HG02981 (cell line): ENCODE measurements around the gene STAP1.

Experiments
- ATAC-seq: cut with Tn5 transposase; IDR thresholded peaks from one replicate; pipeline ENCODE4 v1.9.1; 2021; ENCODE audit warnings: mild to moderate bottlenecking, moderate library complexity; ENCODE audit not compliant: unreplicated experiment

Gene STAP1

DNA sequence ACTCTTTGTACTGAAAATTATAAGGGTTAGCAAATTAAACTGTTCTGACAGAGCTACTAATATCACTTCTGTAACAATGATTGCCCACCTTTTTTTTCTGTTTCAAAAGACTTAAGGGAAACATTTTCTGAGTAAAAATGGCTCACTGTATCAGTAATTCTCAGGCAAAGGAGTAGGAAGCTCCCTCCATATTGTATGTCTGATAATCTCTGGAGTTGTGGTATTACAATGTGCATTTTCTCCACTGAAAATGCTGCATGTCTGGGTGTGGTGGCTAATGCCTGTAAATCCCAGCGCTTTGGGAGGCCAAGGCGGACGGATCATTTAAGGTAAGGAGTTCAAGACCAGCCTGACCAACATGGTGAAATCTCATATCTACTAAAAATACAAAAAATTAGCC is 4.4 kb upstream of the STAP1 start:
- ATAC-seq = no peak

DNA sequence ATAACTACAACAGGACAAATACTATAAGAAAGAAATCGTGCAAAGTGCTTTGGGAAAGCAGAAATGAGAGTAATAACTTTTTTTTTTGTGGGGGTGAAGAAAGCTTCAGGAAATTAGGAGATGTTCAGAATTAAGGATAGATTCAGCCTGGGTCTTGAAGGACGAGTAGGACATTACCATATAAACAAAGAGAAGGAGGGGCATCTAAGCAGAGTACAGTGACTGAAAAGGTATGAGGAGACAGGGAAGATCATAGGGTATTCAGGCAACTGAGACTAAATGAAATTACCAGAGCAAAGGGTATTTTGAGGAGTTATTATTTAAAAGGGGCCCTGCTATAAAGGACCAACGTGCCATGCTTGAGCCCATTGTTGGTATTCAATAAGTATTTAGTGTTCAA is 3.1 kb upstream of the STAP1 start:
- ATAC-seq = no peak

DNA sequence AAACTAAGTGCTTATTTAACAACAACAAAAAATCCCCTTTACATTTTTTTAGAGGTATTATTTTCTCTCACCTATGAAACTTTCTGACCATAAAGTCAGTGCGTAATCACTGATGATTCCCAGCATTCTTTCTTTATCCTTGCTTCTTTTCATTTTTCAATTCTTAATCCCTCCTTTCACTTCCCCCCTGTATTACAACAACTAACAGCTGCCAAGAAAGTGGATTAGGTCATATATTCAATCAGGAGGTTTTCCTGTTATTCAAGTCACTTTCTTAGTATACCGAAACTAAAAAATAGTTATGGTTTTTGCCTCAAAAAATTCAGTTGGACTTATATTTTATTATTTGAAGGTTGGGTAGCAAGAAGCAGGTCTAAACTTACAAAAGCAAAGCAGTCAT is 2.1 kb upstream of the STAP1 start:
- ATAC-seq = no peak

DNA sequence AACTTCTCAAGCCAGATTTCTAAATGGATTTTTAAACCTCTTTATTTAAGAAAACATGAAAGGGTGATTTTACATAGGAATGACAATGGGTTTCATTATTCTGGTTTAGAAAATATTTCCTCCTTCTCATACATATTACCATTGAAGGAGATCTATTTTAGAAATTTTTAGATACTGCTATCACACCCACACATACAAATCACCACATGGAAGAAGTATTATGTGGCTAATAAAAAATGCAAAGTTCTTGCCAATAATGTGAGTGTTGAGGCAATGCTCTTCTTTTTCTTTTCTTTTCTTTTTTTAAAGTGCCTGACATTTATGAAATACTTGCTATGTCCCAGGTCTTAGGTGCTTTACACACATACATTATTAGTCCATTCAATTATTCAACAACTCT is 6.8 kb downstream of the STAP1 start:
- ATAC-seq = no peak

DNA sequence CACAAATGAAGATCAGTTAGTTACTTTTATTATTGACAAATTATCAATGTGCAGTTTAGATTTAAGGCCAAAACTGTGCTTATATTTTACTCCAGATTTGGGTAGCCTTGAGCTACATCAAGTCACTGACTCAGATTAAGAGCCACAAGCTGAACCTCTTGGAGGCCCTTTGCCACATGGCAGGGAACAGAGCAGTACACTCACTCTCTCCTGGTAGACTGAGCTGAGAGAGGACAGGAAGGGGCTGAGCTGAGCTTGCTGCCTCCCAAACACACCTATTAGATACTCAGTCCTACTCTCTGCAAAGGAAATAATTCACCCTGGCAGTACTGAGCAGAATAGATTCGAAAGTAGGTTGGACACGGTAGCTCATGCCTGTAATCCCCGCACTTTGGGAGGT is 7.8 kb downstream of the STAP1 start:
- ATAC-seq = no peak

DNA sequence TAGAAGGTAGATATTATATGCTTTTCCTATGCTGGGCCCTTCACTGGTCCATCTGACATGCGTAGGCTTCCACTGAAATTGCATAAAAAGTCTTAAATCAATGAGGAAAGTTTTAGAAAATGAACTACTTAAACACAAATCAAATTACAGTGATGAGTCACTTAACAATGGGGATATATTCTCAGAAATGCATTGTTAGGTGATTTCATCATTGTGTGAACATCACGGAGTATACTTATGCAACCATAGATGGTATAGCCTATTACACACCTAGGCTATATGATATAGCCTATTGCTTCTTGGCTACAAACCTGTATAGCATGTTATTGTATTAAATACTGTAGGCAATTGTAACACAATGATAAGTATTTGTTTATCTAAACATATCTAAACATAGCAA is 10.3 kb downstream of the STAP1 start:
- no peak for ATAC-seq

DNA sequence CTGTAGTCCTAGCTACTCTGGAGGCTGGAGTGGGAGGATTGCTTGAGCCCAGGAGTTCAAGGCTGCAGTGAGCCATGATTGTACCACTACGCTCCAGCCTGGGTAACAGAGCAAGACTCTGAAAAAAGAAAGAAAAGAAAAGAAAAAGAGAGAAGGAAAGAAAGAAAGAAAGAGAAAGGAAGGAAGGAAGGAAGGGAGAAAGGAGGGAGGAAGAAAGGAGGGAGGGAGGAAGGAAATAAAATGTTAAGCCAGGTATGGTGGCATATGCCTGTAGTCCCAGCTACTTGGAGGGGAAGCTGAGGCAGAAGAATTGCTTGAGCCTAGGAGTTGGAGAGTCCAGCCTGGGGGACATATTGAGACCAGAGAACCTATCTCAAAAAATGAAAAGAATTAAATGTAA is 12.0 kb downstream of the STAP1 start:
- ATAC-seq = no peak

DNA sequence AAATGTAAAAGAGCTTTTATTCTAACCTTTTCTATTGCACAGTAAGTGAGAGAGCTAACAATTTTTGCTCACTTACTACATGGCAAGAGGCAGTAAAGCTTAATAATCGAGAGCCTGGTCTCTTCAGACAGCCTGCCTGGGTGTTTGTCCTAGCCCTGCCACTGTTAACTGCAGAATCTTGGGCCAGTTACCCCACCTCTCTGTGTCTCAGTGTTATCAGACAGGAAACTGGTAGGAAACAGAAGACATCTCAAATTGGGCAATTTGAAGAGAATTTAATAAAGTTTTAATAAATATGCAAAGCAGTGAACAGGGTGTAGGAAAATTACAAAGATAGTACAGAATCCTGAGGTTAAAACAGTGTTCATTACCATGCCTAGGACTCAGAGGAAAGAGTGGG is 13.4 kb downstream of the STAP1 start:
- no peak for ATAC-seq

DNA sequence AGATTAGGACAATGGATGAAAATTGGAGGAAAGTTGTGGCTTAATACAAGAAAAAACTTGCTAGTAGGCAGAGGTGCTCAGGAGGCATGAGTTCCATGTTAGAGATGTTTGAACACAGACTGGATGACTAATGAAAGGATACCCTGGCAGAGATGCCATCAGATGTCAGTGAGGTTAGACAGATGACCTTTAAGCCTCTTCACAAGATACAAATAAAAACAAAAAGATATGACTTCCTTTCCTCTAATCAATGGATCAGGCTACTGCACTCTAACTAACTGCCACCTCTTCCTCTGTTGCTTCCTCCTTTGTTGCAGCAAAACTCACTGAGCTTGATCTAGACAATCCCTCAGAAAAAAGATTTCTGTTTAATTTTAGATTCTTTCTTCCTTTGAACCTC is 14.7 kb downstream of the STAP1 start:
- ATAC-seq = no peak

DNA sequence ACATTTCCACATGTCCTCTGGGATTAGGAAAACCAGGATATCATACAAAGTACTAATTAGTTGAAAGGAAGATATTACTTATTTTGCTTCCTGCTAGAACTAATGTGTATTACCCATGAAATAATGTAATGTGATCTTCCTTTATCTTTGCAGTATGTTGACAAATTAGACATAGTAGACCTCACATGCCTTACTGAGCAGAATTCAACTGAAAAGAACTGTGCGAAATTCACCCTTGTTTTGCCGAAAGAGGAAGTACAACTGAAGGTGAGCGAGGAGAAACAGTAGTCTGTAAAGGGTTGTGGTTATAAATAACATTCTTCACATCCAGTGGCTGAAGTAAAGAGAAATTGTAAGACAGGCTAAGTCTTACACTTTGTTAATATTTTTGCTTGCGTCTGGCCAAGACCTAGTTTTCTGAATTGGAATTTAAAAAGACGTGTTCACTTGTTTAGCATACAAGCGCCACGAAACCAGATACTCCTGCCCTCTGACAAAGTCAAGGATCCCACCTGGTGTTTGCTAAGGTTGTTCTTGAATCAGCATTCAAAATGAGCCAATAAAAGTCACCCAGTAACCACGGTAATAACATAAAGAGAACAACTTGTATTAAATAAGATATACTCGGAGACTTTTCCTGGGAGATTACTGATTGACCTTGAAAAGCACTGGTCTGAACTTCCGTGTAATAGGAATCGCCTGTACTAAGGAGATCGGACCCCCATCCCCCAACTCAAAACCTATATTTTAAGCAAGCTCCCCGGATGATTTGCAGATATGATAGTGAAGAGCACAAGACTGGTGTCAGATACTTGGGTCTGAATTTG is 16.9 kb downstream of the STAP1 start:
- peak; percentile 95 for ATAC-seq

DNA sequence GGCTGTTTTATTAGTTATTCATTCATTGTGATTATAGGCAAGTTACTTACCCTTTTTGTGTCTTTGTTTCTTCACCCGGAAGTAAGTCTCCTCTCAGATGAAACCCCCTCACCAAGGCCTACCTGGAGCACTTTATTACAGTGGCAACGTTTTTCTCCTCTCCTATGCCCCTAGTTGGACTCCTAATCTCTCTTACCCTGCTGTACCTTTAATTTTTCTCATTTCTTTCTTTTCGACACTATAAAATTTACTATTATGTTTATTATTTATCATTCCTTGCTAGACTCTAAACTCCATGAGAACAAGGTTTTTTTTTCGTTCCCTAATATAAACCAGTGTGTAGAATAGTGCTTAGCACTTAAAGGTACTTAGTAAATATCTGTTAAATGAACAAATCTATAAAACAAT is 17.5 kb downstream of the STAP1 start:
- ATAC-seq = no peak

DNA sequence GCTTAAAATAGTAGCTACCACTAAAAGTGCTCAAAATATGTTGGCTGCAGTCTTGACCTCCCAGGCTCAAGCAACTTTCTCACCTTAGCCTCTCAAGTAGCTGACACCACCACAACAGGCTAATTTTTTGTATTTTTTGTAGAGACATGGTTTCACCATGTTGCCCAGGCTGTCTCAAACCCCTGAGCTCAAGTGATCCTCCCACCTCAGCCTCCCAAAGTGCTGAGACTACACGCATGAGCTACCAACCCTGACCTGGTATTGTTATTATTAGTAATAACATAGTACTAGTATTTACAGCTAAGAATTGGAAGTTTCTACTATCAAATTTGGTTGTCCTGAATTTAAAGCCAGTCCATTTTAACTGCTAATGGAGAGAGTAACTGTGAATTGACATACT is 18.0 kb downstream of the STAP1 start:
- ATAC-seq = peak; percentile 30

DNA sequence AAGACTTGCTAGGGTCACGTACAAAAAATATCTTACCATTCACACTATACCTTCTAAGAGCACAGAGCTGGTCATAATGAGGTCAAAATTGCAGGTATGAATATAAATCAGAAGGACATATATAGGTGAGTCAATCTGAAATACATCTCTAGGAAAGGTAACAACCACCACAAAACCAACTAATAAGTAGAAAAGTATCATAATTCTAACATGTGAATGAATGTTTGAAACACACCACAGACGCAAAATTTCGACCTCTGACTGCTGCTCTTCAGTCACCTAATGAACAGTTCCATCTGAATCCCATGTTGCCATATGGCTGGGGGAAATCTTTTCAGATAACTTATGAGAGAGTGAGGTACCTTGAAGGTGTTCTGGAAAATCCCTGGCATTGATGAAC is 22.1 kb downstream of the STAP1 start:
- ATAC-seq = peak; percentile 44

DNA sequence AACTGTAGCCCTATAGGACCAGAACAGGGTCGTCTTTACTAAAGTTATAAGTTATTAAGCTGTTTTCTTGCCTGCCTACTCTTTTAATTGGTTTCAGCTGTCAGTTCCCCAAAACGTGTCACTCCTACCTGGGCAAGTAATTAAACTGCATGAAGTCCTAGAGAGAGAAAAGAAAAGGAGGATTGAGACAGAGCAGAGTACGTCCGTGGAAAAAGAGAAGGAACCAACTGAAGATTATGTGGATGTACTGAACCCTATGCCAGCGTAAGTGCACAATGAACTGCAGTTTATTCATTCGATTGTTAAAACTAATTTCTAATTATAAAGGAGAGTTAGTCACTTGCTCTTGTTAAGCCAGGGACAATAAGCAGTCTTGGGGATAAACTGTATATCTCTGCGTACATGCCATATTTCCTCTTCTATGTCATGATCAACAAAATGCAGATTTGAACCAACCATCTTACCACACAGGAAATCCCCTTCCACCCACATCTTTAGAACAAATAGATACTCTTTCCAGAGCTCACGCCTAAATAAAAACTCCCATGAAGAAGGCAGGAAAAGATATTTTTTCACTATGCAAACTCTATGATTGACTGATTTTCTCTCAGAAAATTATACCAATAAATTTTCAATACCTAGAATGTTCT is 22.8 kb downstream of the STAP1 start:
- ATAC-seq = peak; percentile 48

DNA sequence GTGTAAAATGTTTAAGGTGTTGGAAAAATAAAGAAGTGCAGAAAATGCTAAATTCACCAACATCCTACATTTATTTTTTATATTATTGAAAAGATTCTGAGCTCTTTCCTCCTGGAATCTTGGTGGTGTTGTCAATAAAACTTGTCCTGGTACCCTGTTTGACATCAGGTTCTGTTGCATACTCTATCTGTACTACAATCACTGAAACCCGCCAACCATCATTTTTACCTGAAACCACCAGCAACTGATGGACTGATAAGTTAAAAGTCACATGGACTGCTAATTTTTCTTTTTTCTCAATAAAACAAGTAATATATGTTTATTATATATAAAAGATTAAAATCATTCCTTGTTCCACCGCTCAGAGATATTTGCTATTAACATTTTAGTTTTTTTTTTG is 23.4 kb downstream of the STAP1 start:
- no peak for ATAC-seq

DNA sequence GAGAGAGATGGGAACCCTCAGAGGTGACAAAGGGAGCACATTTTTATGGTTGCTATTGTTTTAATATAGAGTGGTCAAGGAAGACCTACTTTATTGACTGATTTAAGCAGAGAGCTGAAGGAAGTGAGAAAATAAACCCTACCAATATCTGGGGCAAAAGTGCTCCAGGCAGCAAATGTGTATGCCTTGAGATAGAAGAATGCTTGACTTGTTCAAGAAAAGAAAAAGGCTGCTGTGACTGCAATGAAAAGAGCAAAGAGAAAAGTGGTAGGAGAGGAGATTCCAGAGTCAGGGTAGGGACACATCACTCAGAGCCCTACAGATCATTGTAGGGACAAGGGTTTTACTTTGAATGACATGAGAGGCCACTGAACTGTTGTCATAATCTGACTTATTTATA is 26.0 kb downstream of the STAP1 start:
- no peak for ATAC-seq

DNA sequence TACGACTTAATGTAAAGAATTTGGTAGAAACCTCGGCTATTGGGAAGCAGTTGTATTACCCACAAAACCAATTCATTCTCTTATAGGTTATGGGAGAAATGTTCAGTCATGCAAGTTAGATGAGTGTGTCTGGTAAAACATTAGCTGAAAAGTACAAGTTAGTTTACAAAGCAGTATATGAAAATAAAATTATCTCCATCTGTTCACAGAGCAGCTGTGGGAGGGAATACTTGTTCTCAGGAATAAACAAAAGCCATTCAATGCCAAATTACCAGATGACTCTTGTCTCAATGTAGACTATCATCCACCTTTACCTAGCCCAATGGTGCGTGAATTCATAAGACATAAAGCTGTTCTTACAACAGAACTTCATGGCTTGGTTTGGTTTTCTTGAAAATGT is 28.6 kb downstream of the STAP1 start:
- ATAC-seq = no peak

DNA sequence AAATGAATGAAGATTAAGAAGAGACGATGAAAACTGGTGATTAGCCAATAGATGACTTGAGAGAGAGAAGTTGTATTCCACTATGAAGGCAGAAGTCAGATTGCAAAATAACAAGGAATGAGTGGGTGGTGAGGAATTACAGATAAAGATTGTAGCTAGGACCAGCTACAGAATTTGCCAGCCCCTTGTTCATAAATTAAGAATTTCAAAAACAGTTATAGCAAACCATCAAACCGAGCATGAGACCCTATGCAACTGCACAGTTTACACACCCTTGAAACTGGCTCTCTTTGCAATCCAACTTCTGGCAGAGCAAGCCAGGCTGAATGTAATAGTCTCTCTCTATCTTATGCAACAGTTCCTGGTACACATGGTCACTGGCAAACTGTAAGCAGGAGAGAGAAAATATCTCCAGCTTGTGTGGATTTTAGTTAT is 35.2 kb downstream of the STAP1 start:
- ATAC-seq = no peak

DNA sequence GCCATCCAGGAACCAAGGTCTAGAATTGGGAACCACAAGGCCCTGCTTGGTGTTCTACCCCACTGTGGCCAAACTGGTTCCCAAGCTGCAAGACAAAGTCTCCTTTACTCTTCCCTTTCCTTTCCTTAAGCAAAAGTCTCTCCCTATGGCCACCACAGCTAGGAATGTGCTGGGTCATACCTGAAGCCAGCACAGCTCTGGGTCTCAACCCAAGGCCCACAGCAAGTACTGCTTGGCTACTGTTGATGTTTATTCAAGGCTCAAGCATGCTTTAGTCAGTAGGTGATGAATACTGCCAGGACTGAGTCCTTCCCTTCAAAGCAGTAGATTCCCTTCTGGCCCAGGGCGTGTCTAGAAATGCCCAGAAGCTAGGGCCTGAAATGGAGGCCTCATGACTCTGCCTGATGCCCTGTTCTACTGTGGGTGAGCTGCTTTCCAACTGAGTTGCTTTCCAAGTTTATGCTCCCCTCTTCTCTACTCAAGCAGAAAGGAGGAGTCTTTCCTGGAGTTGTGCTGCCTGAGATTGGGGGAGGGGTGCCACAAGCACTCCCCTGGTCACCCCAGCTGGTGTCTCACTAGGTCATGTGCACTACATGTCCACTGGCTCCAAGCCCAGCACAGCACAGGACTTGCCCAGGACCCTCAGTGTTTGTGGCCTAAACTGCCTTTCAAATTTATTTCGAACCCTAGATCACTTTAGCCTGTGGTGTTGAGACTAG is 44.9 kb downstream of the STAP1 start:
- ATAC-seq = no peak

DNA sequence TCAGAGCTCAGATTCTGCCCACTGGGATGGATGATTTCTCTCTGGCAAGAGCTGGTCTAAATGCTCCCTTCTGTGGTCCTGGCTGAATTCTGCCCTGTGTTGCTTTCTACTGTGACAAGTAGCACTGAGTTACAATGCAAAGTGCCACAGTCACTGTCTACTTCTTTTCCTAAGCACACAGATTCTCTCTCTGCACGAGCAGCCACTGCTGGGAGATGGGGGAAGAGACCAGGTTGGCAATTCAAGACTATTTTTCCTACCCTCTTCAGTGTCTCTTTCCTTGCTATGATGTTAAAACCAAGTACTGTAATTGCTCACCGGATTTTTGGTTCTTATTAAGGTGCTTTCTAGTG is 45.5 kb downstream of the STAP1 start:
- ATAC-seq = no peak

DNA sequence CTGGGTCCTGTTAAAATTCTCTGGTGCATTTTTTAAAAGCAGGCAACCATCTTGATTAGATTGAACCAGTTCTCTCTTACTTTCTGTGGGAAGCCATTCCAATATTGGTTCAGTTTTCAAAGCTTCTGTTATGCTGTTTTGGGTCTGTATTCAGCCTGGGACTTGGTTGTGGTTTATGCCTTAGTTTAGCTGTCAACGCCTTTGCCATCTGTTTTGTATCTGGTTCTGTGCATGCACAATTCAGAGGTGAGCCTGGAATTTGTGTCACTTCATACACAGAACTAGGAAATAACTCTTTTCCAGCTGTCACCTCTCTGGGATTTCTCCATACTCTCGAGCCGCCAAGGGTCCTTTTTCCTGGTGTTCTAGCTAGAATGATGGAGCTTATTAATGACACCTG is 46.2 kb downstream of the STAP1 start:
- no peak for ATAC-seq

DNA sequence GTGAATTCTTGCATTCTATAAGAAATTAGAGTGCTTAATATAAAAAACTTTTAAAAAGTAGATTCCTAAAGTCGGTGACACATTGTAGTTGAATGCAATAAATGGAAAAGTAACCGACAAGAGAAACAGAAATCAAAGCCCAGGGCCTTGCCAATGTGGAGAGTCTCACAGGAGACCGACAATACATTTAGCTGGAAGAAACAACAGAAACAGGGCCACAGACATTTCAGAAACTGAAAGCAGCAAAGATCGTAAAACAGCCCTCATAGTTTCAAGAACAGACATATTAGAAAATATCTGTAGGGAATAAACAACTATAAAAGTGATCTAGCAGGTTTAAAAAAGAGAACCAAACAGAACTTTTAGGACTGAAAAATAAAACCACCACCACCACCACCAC is 49.5 kb downstream of the STAP1 start:
- ATAC-seq = no peak
